Activated CD4-positive, alpha-beta T cell treated with anti-CD3 and anti-CD28 coated beads, Interleukin-2, amount 50 U/mL, for 4 hours (primary cell): ENCODE measurements around the gene EPB41L1.
"Not testable (repeated sequence)": the region's sequence is repeated elsewhere in the genome, so short reads cannot be mapped to it uniquely, and the experiment has no call there.

Source experiments
- DNase-seq, 2 experiments: peaks; one replicate each; pipeline ENCODE4 v3.0.0-alpha.2; 2020

The EPB41L1 gene

GRCh38 chr20:36126836-36127527 is 27.6 kb upstream of the EPB41L1 start:
- DNase-seq, result no peak

GRCh38 chr20:36128463-36129159 is 25.9 kb upstream of the EPB41L1 start:
- DNase-seq, result no peak

GRCh38 chr20:36129160-36129543 is 25.4 kb upstream of the EPB41L1 start:
- DNase-seq, result no peak

- no peak for DNase-seq
Measured at GRCh38 chr20:36130390-36130789, 24.1 kb upstream of the EPB41L1 start.

GRCh38 chr20:36132802-36133211 is 21.7 kb upstream of the EPB41L1 start:
- DNase-seq, result no peak

GRCh38 chr20:36133821-36134220 is 20.7 kb upstream of the EPB41L1 start:
- no peak for DNase-seq

- DNase-seq, result no peak
Measured at GRCh38 chr20:36135159-36135558, 19.4 kb upstream of the EPB41L1 start.

GRCh38 chr20:36135821-36136220 is 18.7 kb upstream of the EPB41L1 start:
- no peak for DNase-seq

GRCh38 chr20:36137313-36137712 is 17.2 kb upstream of the EPB41L1 start:
- not testable (repeated sequence) for DNase-seq

GRCh38 chr20:36141310-36141709 is 13.2 kb upstream of the EPB41L1 start:
- no peak for DNase-seq

GRCh38 chr20:36144336-36144735 is 10.2 kb upstream of the EPB41L1 start:
- no peak for DNase-seq

GRCh38 chr20:36145877-36146707 is 8.4 kb upstream of the EPB41L1 start:
- no peak for DNase-seq

GRCh38 chr20:36147690-36148089 is 6.8 kb upstream of the EPB41L1 start:
- no peak for DNase-seq

- DNase-seq, result no peak
Measured at GRCh38 chr20:36148439-36148838, 6.1 kb upstream of the EPB41L1 start.

GRCh38 chr20:36149012-36149411 is 5.5 kb upstream of the EPB41L1 start:
- DNase-seq, result no peak

- no peak for DNase-seq
Measured at GRCh38 chr20:36149469-36149868, 5.1 kb upstream of the EPB41L1 start.

- DNase-seq, result no peak
Measured at GRCh38 chr20:36150489-36150846, 4.1 kb upstream of the EPB41L1 start.

- DNase-seq, result no peak
Measured at GRCh38 chr20:36150847-36151539, 3.5 kb upstream of the EPB41L1 start.

GRCh38 chr20:36152261-36152660 is 2.3 kb upstream of the EPB41L1 start:
- no peak for DNase-seq

- no peak for DNase-seq
Measured at GRCh38 chr20:36153204-36153603, 1.3 kb upstream of the EPB41L1 start.

GRCh38 chr20:36153736-36154699 is 522 bp upstream of the EPB41L1 start:
- peak; percentile 19 to 20 for DNase-seq

- DNase-seq, result no peak
Measured at GRCh38 chr20:36155629-36155971, 1.1 kb downstream of the EPB41L1 start.
